NOMO-1 (cell line): ENCODE measurements around the gene MSMP.

Experiments
- DNase-seq, 2 experiments: peaks; one replicate each; lab custom pipeline; 2025; ENCODE audit not compliant: unreplicated experiment in 2 of 2; lab: John Stamatoyannopoulos, UW

The MSMP gene

GRCh38 chr9:35703906-35704672 is 50.0 kb downstream of the MSMP start:
- no peak for DNase-seq
